Panc1 (cell line): ENCODE results near the gene C1orf116. TPM values are rescaled to one million over a fixed set of nuclear protein-coding genes. Genes with fewer than 3 reads are reported as not detected.

Experiments used
- ATAC-seq: fragments of 200-7000 bp; cut with Tn5 transposase; 2 replicates; pipeline ENCODE4 v1.9.1; 2020; ENCODE audit warnings: mild to moderate bottlenecking, moderate library complexity
- BruUV-seq: library from RNA; stranded (reverse); fragments of 400-500 nt; replicated peaks from 2 replicates; lab custom pipeline; 2021; lab: Mats Ljungman, UMichigan
- CTCF ChIA-PET: fragments of 300-600 bp; sonication (Branson Sonifier 250); formaldehyde crosslinking; loops from one replicate; lab custom pipeline; 2022; ENCODE audit warnings: antibody characterized with exemption; lab: Charles Lee
- POLR2A ChIA-PET: fragments of 300-600 bp; sonication (Branson Sonifier 250); formaldehyde crosslinking; loops from one replicate; lab custom pipeline; 2022; ENCODE audit warnings: antibody characterized with exemption; lab: Charles Lee
- DNase-seq: peaks from one replicate; pipeline ENCODE4 v3.0.0-alpha.2; 2010; ENCODE audit warnings: low read depth, low spot score
- H3K27ac ChIP-seq: 2 replicates; pipeline ENCODE4 v1.5.1; 2011; ENCODE audit warnings: mild to moderate bottlenecking, low read length, inconsistent platforms
- H3K27me3 ChIP-seq: fragments of 200-500 bp; sonication (Bioruptor generic); 2 replicates; pipeline ENCODE4 v1.6.0; 2014; ENCODE audit warnings: low read length, inconsistent platforms; ENCODE audit not compliant: control insufficient read depth, insufficient read depth
- H3K36me3 ChIP-seq: fragments of 200-500 bp; sonication (Bioruptor generic); 2 replicates; pipeline ENCODE4 v1.5.1; 2014; ENCODE audit warnings: inconsistent platforms, mild to moderate bottlenecking, low read length, moderate library complexity; ENCODE audit not compliant: control insufficient read depth, insufficient read depth
- H3K4me1 ChIP-seq: 2 replicates; pipeline ENCODE4 v1.5.1; 2011; ENCODE audit warnings: inconsistent platforms, mild to moderate bottlenecking, low read length, moderate library complexity; ENCODE audit not compliant: control insufficient read depth, insufficient read depth
- H3K4me3 ChIP-seq, 2 experiments: 2 replicates each; pipeline ENCODE4 v1.5.1; 2011 to 2012; ENCODE audit warnings: low read depth in 2 of 2, low read length in 2 of 2, mild to moderate bottlenecking in 2 of 2, inconsistent platforms in 1 of 2, moderate library complexity in 1 of 2
- H3K9me3 ChIP-seq: fragments of 200-500 bp; sonication (Bioruptor generic); 2 replicates; pipeline ENCODE4 v1.5.1; 2014; ENCODE audit warnings: low read depth, mild to moderate bottlenecking, inconsistent platforms, low read length, moderate library complexity; ENCODE audit not compliant: control insufficient read depth, insufficient read depth
- CTCF ChIP-seq: fragments of 450-650 bp; IDR thresholded peaks from 2 replicates; pipeline ENCODE4 v1.5.1; 2017; ENCODE audit warnings: mild to moderate bottlenecking
- POLR2AphosphoS5 ChIP-seq: IDR thresholded peaks from 2 replicates; pipeline ENCODE4 v1.6.1; 2012; ENCODE audit warnings: mild to moderate bottlenecking, low read depth, low read length, moderate library complexity
- REST ChIP-seq, 2 experiments: IDR thresholded peaks; 2 replicates each; pipeline ENCODE4 v1.6.1; 2011 to 2012; ENCODE audit warnings: low read depth in 2 of 2, control low read depth in 1 of 2, low read length in 1 of 2, mild to moderate bottlenecking in 1 of 2, moderate library complexity in 1 of 2; ENCODE audit not compliant: insufficient read depth in 1 of 2
- SIN3A ChIP-seq: IDR thresholded peaks from 2 replicates; pipeline ENCODE4 v1.6.1; 2012; ENCODE audit warnings: low read depth, mild to moderate bottlenecking, low read length, moderate library complexity, borderline replicate concordance; ENCODE audit not compliant: insufficient read depth
- TCF7L2 ChIP-seq: IDR thresholded peaks from 2 replicates; pipeline ENCODE4 v1.6.1; 2011; ENCODE audit warnings: mild to moderate bottlenecking, low read depth, low read length, inconsistent platforms
- in situ Hi-C: cut with HindIII; loops from 2 replicates; pipeline ENCODE4 v1.10.0; 2016; ENCODE audit warnings: low sequenced_read_pairs, low pct_unique_long_range_greater_than_20kb
- intact Hi-C: fragments of 100-400 bp; cut with micrococcal nuclease; formaldehyde crosslinking; loops from one replicate; pipeline ENCODE4 v1.10.0; 2022; ENCODE audit not compliant: unreplicated experiment
- total RNA-seq: library from RNA; stranded (reverse); gene quantifications from one replicate; pipeline ENCODE4 v1.2.1, GENCODE V29; 2021; ENCODE audit not compliant: unreplicated experiment

The C1orf116 gene
- total RNA-seq, 1 experiment from 2014 or later, result 0.08 TPM

- ATAC-seq (no peak), DNase-seq (no peak)
- Histone ChIP-seq H3K36me3 (no peaks in the 10 kb centered on the region), H3K27ac (no peak overlapping the region), H3K27me3 (peaks cover 13% of the 10 kb centered on the region), H3K4me3 (no peak overlapping the region), H3K9me3 (no peaks in the 10 kb centered on the region), H3K4me1 (no peaks in the 10 kb centered on the region)
- intact Hi-C loops (no loop called here), in situ Hi-C loops (no loop called here)
- BruUV-seq, result no TSS peak
- ChIA-PET POLR2A (no interaction called here), CTCF (no interaction called here)
- TF ChIP-seq REST (IDR thresholded peaks at IDR 0.05; ENCODE audit: insufficient read depth in 1 of 2, low read depth in 2 of 2, low read length in 1 of 2) (no peak), SIN3A (no peak), POLR2AphosphoS5 (no peak)
Observed at GRCh38 chr1:206998816-206999215, 33.7 kb downstream of the C1orf116 start.

- no peak for TF ChIP-seq POLR2AphosphoS5
- no peak for TF ChIP-seq CTCF
- no peak for TF ChIP-seq TCF7L2
- no peak for TF ChIP-seq REST (IDR thresholded peaks at IDR 0.05; ENCODE audit: insufficient read depth in 1 of 2, low read depth in 2 of 2, low read length in 1 of 2)
- no peak for TF ChIP-seq SIN3A
- H3K27ac ChIP-seq, result no peak overlapping the region
- intact Hi-C loops (no loop called here), in situ Hi-C loops (no loop called here)
- no peaks in the 10 kb centered on the region for H3K36me3 ChIP-seq
- H3K27me3 ChIP-seq, result peaks cover 13% of the 10 kb centered on the region
- no peaks in the 10 kb centered on the region for H3K4me1 ChIP-seq
- no peak for ATAC-seq
- DNase-seq, result no peak
- no peak overlapping the region for H3K4me3 ChIP-seq
- ChIA-PET POLR2A (no interaction called here), CTCF (no interaction called here)
- no peaks in the 10 kb centered on the region for H3K9me3 ChIP-seq
- no TSS peak for BruUV-seq
Observed at GRCh38 chr1:206992790-206993189, 39.8 kb downstream of the C1orf116 start.
